NT2/D1 (cell line): ENCODE measurements around the gene KIF13A.

Experiments used
- DNase-seq: peaks from one replicate; pipeline ENCODE4 v3.0.0-alpha.2; 2011; ENCODE audit warnings: low read depth, low spot score
- H3K27me3 ChIP-seq: 2 replicates; pipeline ENCODE4 v1.6.0; 2011; ENCODE audit warnings: mild to moderate bottlenecking; ENCODE audit not compliant: insufficient read length, insufficient read depth
- H3K36me3 ChIP-seq: 2 replicates; pipeline ENCODE4 v1.6.1; 2011; ENCODE audit warnings: mild to moderate bottlenecking, low read length, mixed read lengths; ENCODE audit not compliant: insufficient read depth, insufficient read length
- H3K4me1 ChIP-seq: 2 replicates; pipeline ENCODE4 v1.5.1; 2011; ENCODE audit not compliant: insufficient read depth, insufficient read length
- H3K4me3 ChIP-seq: 2 replicates; pipeline ENCODE4 v1.5.1; 2011; ENCODE audit warnings: low read depth; ENCODE audit not compliant: insufficient read length
- H3K9ac ChIP-seq: 2 replicates; pipeline ENCODE4 v1.6.0; 2011; ENCODE audit warnings: low read depth; ENCODE audit not compliant: insufficient read length
- H3K9me3 ChIP-seq: 2 replicates; pipeline ENCODE4 v1.5.1; 2011; ENCODE audit warnings: mild to moderate bottlenecking, low read length; ENCODE audit not compliant: insufficient read depth
- SUZ12 ChIP-seq: IDR thresholded peaks from 2 replicates; pipeline ENCODE4 v1.6.1; 2011; ENCODE audit not compliant: insufficient read length, insufficient read depth; ENCODE audit errors: extremely low read depth
- YY1 ChIP-seq: IDR thresholded peaks from 2 replicates; pipeline ENCODE4 v1.6.1; 2011; ENCODE audit not compliant: insufficient read length, insufficient read depth
- ZNF274 ChIP-seq: IDR thresholded peaks from 2 replicates; pipeline ENCODE4 v1.6.1; 2011; ENCODE audit warnings: mild to moderate bottlenecking, low read depth, low read length

KIF13A gene

GRCh38 chr6:17928514-17929430 lies 58.7 kb downstream of the KIF13A start:
- Histone ChIP-seq H3K4me1 (no peaks in the 10 kb centered on the region), H3K36me3 (no peaks in the 10 kb centered on the region), H3K27me3 (no peaks in the 10 kb centered on the region), H3K4me3 (no peak overlapping the region), H3K9me3 (no peaks in the 10 kb centered on the region), H3K9ac (no peak overlapping the region)
- no peak for DNase-seq
- no peak for TF ChIP-seq SUZ12
- no peak for TF ChIP-seq YY1
- no peak for TF ChIP-seq ZNF274

- H3K9ac ChIP-seq, result no peak overlapping the region
- H3K27me3 ChIP-seq, result no peaks in the 10 kb centered on the region
- H3K4me1 ChIP-seq, result no peaks in the 10 kb centered on the region
- no peak for DNase-seq
- no peaks in the 10 kb centered on the region for H3K9me3 ChIP-seq
- H3K4me3 ChIP-seq, result no peak overlapping the region
- H3K36me3 ChIP-seq, result no peaks in the 10 kb centered on the region
- TF ChIP-seq SUZ12, result no peak
- TF ChIP-seq YY1, result no peak
- no peak for TF ChIP-seq ZNF274
Measured at GRCh38 chr6:17927705-17928104, 59.7 kb downstream of the KIF13A start.

GRCh38 chr6:17923401-17923863 lies 64.0 kb downstream of the KIF13A start:
- H3K9me3 ChIP-seq, result no peaks in the 10 kb centered on the region
- TF ChIP-seq YY1, result no peak
- TF ChIP-seq ZNF274, result no peak
- TF ChIP-seq SUZ12, result no peak
- no peak for DNase-seq
- no peaks in the 10 kb centered on the region for H3K4me1 ChIP-seq
- H3K4me3 ChIP-seq, result no peak overlapping the region
- H3K27me3 ChIP-seq, result no peaks in the 10 kb centered on the region
- peaks cover 4% of the 10 kb centered on the region for H3K36me3 ChIP-seq
- no peak overlapping the region for H3K9ac ChIP-seq

GRCh38 chr6:17921454-17921853 lies 66.0 kb downstream of the KIF13A start:
- no peak overlapping the region for H3K4me3 ChIP-seq
- H3K4me1 ChIP-seq, result no peaks in the 10 kb centered on the region
- DNase-seq, result no peak
- no peaks in the 10 kb centered on the region for H3K27me3 ChIP-seq
- H3K36me3 ChIP-seq, result peaks cover 4% of the 10 kb centered on the region
- no peak overlapping the region for H3K9ac ChIP-seq
- H3K9me3 ChIP-seq, result no peaks in the 10 kb centered on the region
- TF ChIP-seq YY1, result no peak
- no peak for TF ChIP-seq ZNF274

GRCh38 chr6:17919496-17919895 lies 67.9 kb downstream of the KIF13A start:
- no peaks in the 10 kb centered on the region for H3K9me3 ChIP-seq
- DNase-seq, result no peak
- H3K4me1 ChIP-seq, result no peaks in the 10 kb centered on the region
- H3K4me3 ChIP-seq, result no peak overlapping the region
- H3K27me3 ChIP-seq, result no peaks in the 10 kb centered on the region
- no peak overlapping the region for H3K9ac ChIP-seq
- H3K36me3 ChIP-seq, result peaks cover 4% of the 10 kb centered on the region
- no peak for TF ChIP-seq SUZ12
- no peak for TF ChIP-seq ZNF274
- TF ChIP-seq YY1, result no peak

GRCh38 chr6:17917837-17918763 lies 69.3 kb downstream of the KIF13A start:
- Histone ChIP-seq H3K27me3 (no peaks in the 10 kb centered on the region), H3K36me3 (peaks cover 4% of the 10 kb centered on the region), H3K4me3 (no peak overlapping the region), H3K9me3 (no peaks in the 10 kb centered on the region), H3K9ac (no peak overlapping the region), H3K4me1 (no peaks in the 10 kb centered on the region)
- TF ChIP-seq SUZ12 (no peak), YY1 (no peak), ZNF274 (no peak)
- no peak for DNase-seq

GRCh38 chr6:17914651-17915050 lies 72.8 kb downstream of the KIF13A start:
- DNase-seq, result no peak
- Histone ChIP-seq H3K4me3 (no peak overlapping the region), H3K36me3 (peaks cover 3% of the 10 kb centered on the region), H3K9me3 (no peaks in the 10 kb centered on the region), H3K9ac (no peak overlapping the region), H3K4me1 (no peaks in the 10 kb centered on the region), H3K27me3 (no peaks in the 10 kb centered on the region)
- no peak for TF ChIP-seq ZNF274
- no peak for TF ChIP-seq YY1
- TF ChIP-seq SUZ12, result no peak
